Liver (tissue), 9 donors: ENCODE data around the gene PGRMC1. TPM values are rescaled to one million over a fixed set of nuclear protein-coding genes. Genes with fewer than 3 reads are reported as not detected.

Experiments used
- DNase-seq: peaks from one replicate; pipeline ENCODE4 v3.0.0-alpha.2; 2017; ENCODE audit warnings: low spot score
- H3K27ac ChIP-seq, 2 donors: one replicate each; pipeline ENCODE4 v1.7.0; 2013; ENCODE audit warnings: inconsistent platforms in 2 of 2, low read length in 2 of 2, control low read depth in 1 of 2, low read depth in 1 of 2, mild to moderate bottlenecking in 1 of 2
- H3K27me3 ChIP-seq, 4 donors: one replicate each; pipeline versions ENCODE4 v1.6.1 to v1.7.0; 2013; ENCODE audit warnings: low read length in 3 of 4, inconsistent platforms in 1 of 4, mild to moderate bottlenecking in 1 of 4, moderate library complexity in 1 of 4; ENCODE audit not compliant: control insufficient read depth in 4 of 4, insufficient read depth in 4 of 4
- H3K36me3 ChIP-seq, 4 donors: one replicate each; pipeline versions ENCODE4 v1.6.1 to v1.7.0; 2013; ENCODE audit warnings: low read length in 3 of 4, mild to moderate bottlenecking in 3 of 4, low read depth in 1 of 4, moderate library complexity in 1 of 4; ENCODE audit not compliant: control insufficient read depth in 4 of 4, insufficient read depth in 3 of 4
- H3K4me1 ChIP-seq, 4 donors: one replicate each; pipeline versions ENCODE4 v1.6.1 to v1.7.0; 2013; ENCODE audit warnings: low read length in 3 of 4, mild to moderate bottlenecking in 3 of 4, moderate library complexity in 1 of 4; ENCODE audit not compliant: control insufficient read depth in 4 of 4, insufficient read depth in 4 of 4
- H3K4me3 ChIP-seq, 3 donors: one replicate each; pipeline versions ENCODE4 v1.6.1 to v1.7.0; 2013; ENCODE audit warnings: low read length in 3 of 3, control low read depth in 1 of 3, low read depth in 1 of 3, mild to moderate bottlenecking in 1 of 3
- H3K9ac ChIP-seq, 2 donors: one replicate each; pipeline ENCODE4 v1.7.0; 2013; ENCODE audit warnings: low read length in 2 of 2, mild to moderate bottlenecking in 2 of 2, moderate library complexity in 2 of 2, control low read depth in 1 of 2, low read depth in 1 of 2
- H3K9me3 ChIP-seq, 4 donors: one replicate each; pipeline versions ENCODE4 v1.6.1 to v1.7.0; 2013; ENCODE audit warnings: low read length in 3 of 4; ENCODE audit not compliant: control insufficient read depth in 4 of 4
- ATF3 ChIP-seq: IDR thresholded peaks from 2 replicates; pipeline ENCODE4 v1.6.1; 2016; ENCODE audit warnings: antibody characterized with exemption
- CTCF ChIP-seq: fragments of 150-350 bp; IDR thresholded peaks from 2 replicates; pipeline ENCODE4 v1.5.1; 2017; ENCODE audit warnings: improper control_type of control experiment, low read depth, low read length; ENCODE audit not compliant: missing input control
- EGR1 ChIP-seq, 2 donors: IDR thresholded peaks; 2 replicates each; pipeline ENCODE4 v1.6.1; 2016 to 2018; ENCODE audit warnings: antibody characterized with exemption in 2 of 2, low read depth in 2 of 2
- FOXA1 ChIP-seq: IDR thresholded peaks from 2 replicates; pipeline ENCODE4 v1.6.1; 2016; ENCODE audit warnings: antibody characterized with exemption
- FOXA2 ChIP-seq: IDR thresholded peaks from 2 replicates; pipeline ENCODE4 v1.6.1; 2016; ENCODE audit warnings: antibody characterized with exemption
- GABPA ChIP-seq, 2 donors: IDR thresholded peaks in 1 of 2; conservative IDR thresholded peaks in 1 of 2; 2 replicates each; pipeline ENCODE4 v1.6.1; 2016; ENCODE audit warnings: antibody characterized with exemption in 2 of 2, mild to moderate bottlenecking in 1 of 2, moderate library complexity in 1 of 2
- HNF4A ChIP-seq, 2 donors: conservative IDR thresholded peaks; 2 replicates each; pipeline ENCODE4 v1.6.1; 2016; ENCODE audit warnings: antibody characterized with exemption in 2 of 2, mild to moderate bottlenecking in 2 of 2
- HNF4G ChIP-seq: IDR thresholded peaks from 2 replicates; pipeline ENCODE4 v1.6.1; 2016; ENCODE audit warnings: antibody characterized with exemption
- JUND ChIP-seq, 2 donors: IDR thresholded peaks; 2 replicates each; pipeline ENCODE4 v1.6.1; 2016; ENCODE audit warnings: antibody characterized with exemption in 2 of 2
- MAX ChIP-seq: IDR thresholded peaks from 2 replicates; pipeline ENCODE4 v1.6.1; 2016; ENCODE audit warnings: antibody characterized with exemption
- NR2F2 ChIP-seq: IDR thresholded peaks from 2 replicates; pipeline ENCODE4 v1.6.1; 2016; ENCODE audit warnings: antibody characterized with exemption
- RAD21 ChIP-seq, 2 donors: IDR thresholded peaks; 2 replicates each; pipeline ENCODE4 v1.6.1; 2016; ENCODE audit warnings: antibody characterized with exemption in 2 of 2, mild to moderate bottlenecking in 2 of 2
- REST ChIP-seq: IDR thresholded peaks from 2 replicates; pipeline ENCODE4 v1.6.1; 2016; ENCODE audit warnings: antibody characterized with exemption, mild to moderate bottlenecking
- RXRA ChIP-seq, 2 donors: IDR thresholded peaks; 2 replicates each; pipeline ENCODE4 v1.6.1; 2017 to 2018; ENCODE audit warnings: antibody characterized with exemption in 2 of 2, mild to moderate bottlenecking in 1 of 2
- SP1 ChIP-seq: IDR thresholded peaks from 2 replicates; pipeline ENCODE4 v1.6.1; 2018; ENCODE audit warnings: antibody characterized with exemption, mild to moderate bottlenecking
- TAF1 ChIP-seq: conservative IDR thresholded peaks from 2 replicates; pipeline ENCODE4 v1.6.1; 2016; ENCODE audit warnings: antibody characterized with exemption, mild to moderate bottlenecking
- YY1 ChIP-seq: IDR thresholded peaks from 2 replicates; pipeline ENCODE4 v1.6.1; 2016; ENCODE audit warnings: antibody characterized with exemption, mild to moderate bottlenecking
- ZBTB33 ChIP-seq: IDR thresholded peaks from 2 replicates; pipeline ENCODE4 v1.6.1; 2016; ENCODE audit warnings: antibody characterized with exemption
- WGBS: extraction: QIAGEN DNeasy Blood & Tissue Kit; methylation state at CpG from one replicate; pipeline ENCODE4 v1.1.7; 2013; 5-methylcytosine and 5-hydroxymethylcytosine counted together
- polyA plus RNA-seq, 2 donors: library from polyadenylated mRNA; stranded (reverse) in 1 of 2; unstranded in 1 of 2; fragments of 200-250 nt in 1 of 2; fragments of >200 nt in 1 of 2; fragmentation: Nextera tagmentation in 1 of 2; extraction: Ambion mirVana in 1 of 2; gene quantifications; one replicate each; pipeline versions ENCODE4 v1.2.1 to v1.2.3, GENCODE V29; 2013 to 2015
- total RNA-seq, 2 donors: library from RNA; depleted of rRNA; stranded (reverse); fragments of >200 nt; gene quantifications; one replicate each; pipeline ENCODE4 v1.2.3, GENCODE V29; 2014
- donor health status: healthy.
- donor health status: healthy.
- donor health status: healthy.
- donor health status: healthy.
- donor health status: healthy.

PGRMC1 gene
- total and polyA plus RNA-seq, 4 donors: 180 to 346 (median 290) TPM

- no peak for DNase-seq
- H3K4me1 ChIP-seq: peaks cover 5 to 27% (median 26%) of the 10 kb centered on the region in 4 donors
- peaks cover 0 to 4% (median under 1%) of the 10 kb centered on the region in 4 donors for H3K36me3 ChIP-seq
- 33% methylated on average over 3 of the region's 3 CpGs for WGBS
- H3K4me3 ChIP-seq: peak overlapping the region; percentile 35 to 89 (median 85)
- no peak for TF ChIP-seq MAX
- TF ChIP-seq RXRA (IDR thresholded peaks at IDR 0.05): no peak
- no peak for TF ChIP-seq YY1
- no peak for TF ChIP-seq FOXA1
- no peak for TF ChIP-seq REST
- no peak for TF ChIP-seq CTCF
- no peak for TF ChIP-seq SP1
- no peak for TF ChIP-seq ATF3
- no peak for TF ChIP-seq FOXA2
- no peak for TF ChIP-seq TAF1
- TF ChIP-seq JUND (IDR thresholded peaks at IDR 0.05): no peak
- no peak for TF ChIP-seq GABPA (IDR thresholded peaks at IDR 0.05 in 1 of 2, conservative IDR thresholded peaks at IDR 0.05 in 1 of 2)
- no peak for TF ChIP-seq HNF4G
- TF ChIP-seq NR2F2: no peak
- no peak for TF ChIP-seq ZBTB33
- no peak for TF ChIP-seq EGR1 (IDR thresholded peaks at IDR 0.05; ENCODE audit: low read depth in 2 of 2)
- TF ChIP-seq RAD21 (IDR thresholded peaks at IDR 0.05): no peak
- no peak for TF ChIP-seq HNF4A (conservative IDR thresholded peaks at IDR 0.05)
- H3K9me3 ChIP-seq: no peaks in the 10 kb centered on the region
- no peak overlapping the region for H3K9ac ChIP-seq
- H3K27me3 ChIP-seq: no peaks in the 10 kb centered on the region
- peak overlapping the region in 1 of 2 donors; percentile 54 for H3K27ac ChIP-seq
These were observed 2.5 kb downstream of the PGRMC1 start for GRCh38 chrX:119238557-119238956.
